ENCODE data around the gene CD99L2. TPM values are rescaled to one million over a fixed set of nuclear protein-coding genes. Genes with fewer than 3 reads are reported as not detected.

The CD99L2 gene
- total and polyA plus RNA-seq, 4 experiments from 2014 or later: 10.0 to 17.3 (median 14.5) TPM

GRCh38 chrX:150870487-150871340 lies 27.8 kb downstream of the CD99L2 start:
- CTCF ChIA-PET (ENCODE audit: partially characterized antibody): no interaction called here
- peaks cover 0 to 5% of the 10 kb centered on the region in 2 donors for H3K36me3 Mint-ChIP-seq

DNA sequence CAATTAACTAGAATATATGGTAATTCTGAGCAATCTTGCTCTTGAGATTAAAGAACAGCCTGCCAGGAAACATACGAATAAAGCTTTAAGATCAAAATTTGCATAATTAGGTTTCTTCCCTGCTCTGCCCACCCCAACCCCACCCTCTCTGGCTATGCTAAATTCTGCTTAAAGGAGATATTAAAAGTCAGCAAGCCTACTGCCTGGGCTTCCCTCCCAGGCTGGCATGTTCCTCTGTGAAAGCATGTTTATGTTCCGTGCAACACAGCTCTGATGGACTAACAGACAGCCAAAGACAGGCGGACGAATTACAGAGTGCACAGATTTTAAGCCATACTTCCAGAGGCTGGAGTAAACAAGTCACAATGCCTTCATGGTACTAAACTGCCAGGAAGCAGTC lies 28.4 kb downstream of the CD99L2 start:
- peaks cover 0 to 14% (median 8%) of the 10 kb centered on the region in 4 donors for H3K4me1 Mint-ChIP-seq
- intact Hi-C loops (cut with micrococcal nuclease): no loop called here

More at GRCh38 chrX:150870487-150871340, 27.8 kb downstream of the CD99L2 start:
- H3K36me3 ChIP-seq (ENCODE audit: insufficient read depth, low read length): no peaks in the 10 kb centered on the region
- H3K27ac ChIP-seq (ENCODE audit: low read depth, low read length): no peak overlapping the region
- H3K27ac Mint-ChIP-seq: peak overlapping the region in 2 of 7 donors; percentile 3 to 30
- H3K27me3 ChIP-seq (ENCODE audit: insufficient read depth, low read length): no peaks in the 10 kb centered on the region
- H3K4me1 Mint-ChIP-seq: peaks cover 0 to 20% (median 10%) of the 10 kb centered on the region in 4 donors
- H3K4me1 ChIP-seq (ENCODE audit: insufficient read depth, low read length): no peaks in the 10 kb centered on the region
- H3K4me3 Mint-ChIP-seq: no peak overlapping the region
- no peak overlapping the region for H3K4me3 ChIP-seq (ENCODE audit: low read length in 2 of 2)
- H3K27me3 Mint-ChIP-seq: no peaks in the 10 kb centered on the region
- peaks cover 0 to 4% (median 0%) of the 10 kb centered on the region in 8 donors for H3K9me3 Mint-ChIP-seq
- no peaks in the 10 kb centered on the region for H3K9me3 ChIP-seq (ENCODE audit: control insufficient read depth in 1 of 2, low read length in 2 of 2)
- intact Hi-C loops (cut with micrococcal nuclease): no loop called here
- POLR2A ChIA-PET (ENCODE audit: partially characterized antibody): no interaction called here
- no peak for DNase-seq

GRCh38 chrX:150869450-150869849 lies 29.0 kb downstream of the CD99L2 start:
- CTCF ChIA-PET (ENCODE audit: partially characterized antibody): no interaction called here
- POLR2A ChIA-PET (ENCODE audit: partially characterized antibody): no interaction called here
- Mint-ChIP-seq H3K36me3 (peaks cover 0 to under 1% of the 10 kb centered on the region in 2 donors), H3K27ac (peak overlapping the region in 1 of 7 donors; percentile 70), H3K27me3 (no peaks in the 10 kb centered on the region), H3K4me1 (peaks cover 0 to 10% (median 6%) of the 10 kb centered on the region in 4 donors), H3K4me3 (no peak overlapping the region), H3K9me3 (no peaks in the 10 kb centered on the region)
- no peaks in the 10 kb centered on the region for H3K9me3 ChIP-seq (ENCODE audit: control insufficient read depth in 1 of 2, low read length in 2 of 2)
- H3K36me3 ChIP-seq (ENCODE audit: insufficient read depth, low read length): no peaks in the 10 kb centered on the region
- no peaks in the 10 kb centered on the region for H3K27me3 ChIP-seq (ENCODE audit: insufficient read depth, low read length)
- no peak for DNase-seq
- H3K4me1 ChIP-seq (ENCODE audit: insufficient read depth, low read length): no peaks in the 10 kb centered on the region
- H3K27ac ChIP-seq (ENCODE audit: low read depth, low read length): no peak overlapping the region
- H3K4me3 ChIP-seq (ENCODE audit: low read length in 2 of 2): no peak overlapping the region
- intact Hi-C loops (cut with micrococcal nuclease): no loop called here

More for the DNA sequence above, 28.4 kb downstream of the CD99L2 start:
- CTCF ChIA-PET (ENCODE audit: partially characterized antibody): no interaction called here
- POLR2A ChIA-PET (ENCODE audit: partially characterized antibody): no interaction called here
- Histone ChIP-seq H3K27me3 (ENCODE audit: insufficient read depth, low read length) (no peaks in the 10 kb centered on the region), H3K27ac (ENCODE audit: low read depth, low read length) (no peak overlapping the region), H3K9me3 (ENCODE audit: control insufficient read depth in 1 of 2, low read length in 2 of 2) (no peaks in the 10 kb centered on the region), H3K4me3 (ENCODE audit: low read length in 2 of 2) (no peak overlapping the region), H3K4me1 (ENCODE audit: insufficient read depth, low read length) (no peaks in the 10 kb centered on the region), H3K36me3 (ENCODE audit: insufficient read depth, low read length) (no peaks in the 10 kb centered on the region)
- no peak overlapping the region for H3K4me3 Mint-ChIP-seq
- no peak for DNase-seq
- peaks cover 0 to 3% of the 10 kb centered on the region in 2 donors for H3K36me3 Mint-ChIP-seq
- H3K9me3 Mint-ChIP-seq: no peaks in the 10 kb centered on the region
- no peak overlapping the region for H3K27ac Mint-ChIP-seq
- no peaks in the 10 kb centered on the region for H3K27me3 Mint-ChIP-seq

GRCh38 chrX:150868625-150869024 lies 29.8 kb downstream of the CD99L2 start:
- POLR2A ChIA-PET (ENCODE audit: partially characterized antibody): no interaction called here
- H3K4me1 ChIP-seq (ENCODE audit: insufficient read depth, low read length): no peaks in the 10 kb centered on the region
- CTCF ChIA-PET (ENCODE audit: partially characterized antibody): no interaction called here
- Mint-ChIP-seq H3K27me3 (no peaks in the 10 kb centered on the region), H3K36me3 (peaks cover 2 to 3% of the 10 kb centered on the region in 2 donors), H3K4me1 (peaks cover 0 to 6% (median 3%) of the 10 kb centered on the region in 4 donors), H3K9me3 (no peaks in the 10 kb centered on the region), H3K27ac (peak overlapping the region in 1 of 7 donors; percentile 8), H3K4me3 (no peak overlapping the region)
- H3K27me3 ChIP-seq (ENCODE audit: insufficient read depth, low read length): no peaks in the 10 kb centered on the region
- DNase-seq: no peak
- H3K27ac ChIP-seq (ENCODE audit: low read depth, low read length): no peak overlapping the region
- intact Hi-C loops (cut with micrococcal nuclease): no loop called here
- no peaks in the 10 kb centered on the region for H3K36me3 ChIP-seq (ENCODE audit: insufficient read depth, low read length)
- H3K4me3 ChIP-seq (ENCODE audit: low read length in 2 of 2): no peak overlapping the region
- H3K9me3 ChIP-seq (ENCODE audit: control insufficient read depth in 1 of 2, low read length in 2 of 2): no peaks in the 10 kb centered on the region

DNA sequence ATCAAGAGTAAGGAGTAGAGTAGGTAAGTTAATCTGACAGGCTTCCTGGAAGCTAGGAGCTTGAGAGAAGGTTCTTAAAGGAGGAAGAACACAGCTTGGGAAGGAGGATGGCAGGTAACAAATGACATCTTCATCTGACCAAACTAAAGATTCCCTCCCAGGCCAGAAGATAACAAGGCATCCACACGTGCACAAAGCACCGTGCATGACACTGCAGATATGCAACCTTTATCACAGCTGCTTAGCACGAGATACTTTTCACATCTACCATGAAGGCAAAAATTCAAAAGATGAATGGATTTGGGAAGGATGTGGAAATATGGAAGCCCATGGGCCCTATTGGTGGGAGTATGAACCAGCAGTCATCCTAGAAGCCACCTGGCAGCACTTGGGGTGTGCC lies 34.3 kb downstream of the CD99L2 start:
- Histone ChIP-seq H3K4me1 (ENCODE audit: insufficient read depth, low read length) (no peaks in the 10 kb centered on the region), H3K36me3 (ENCODE audit: insufficient read depth, low read length) (no peaks in the 10 kb centered on the region), H3K27me3 (ENCODE audit: insufficient read depth, low read length) (no peaks in the 10 kb centered on the region), H3K4me3 (ENCODE audit: low read length in 2 of 2) (no peak overlapping the region), H3K27ac (ENCODE audit: low read depth, low read length) (no peak overlapping the region), H3K9me3 (ENCODE audit: control insufficient read depth in 1 of 2, low read length in 2 of 2) (no peaks in the 10 kb centered on the region)
- Mint-ChIP-seq H3K9me3 (peaks cover 0 to 12% (median 0%) of the 10 kb centered on the region in 8 donors), H3K4me3 (no peak overlapping the region), H3K27me3 (no peaks in the 10 kb centered on the region), H3K27ac (no peak overlapping the region), H3K4me1 (peaks cover 0 to 2% (median under 1%) of the 10 kb centered on the region in 4 donors), H3K36me3 (peaks cover 4 to 8% of the 10 kb centered on the region in 2 donors)
- CTCF ChIA-PET (ENCODE audit: partially characterized antibody): no interaction called here
- POLR2A ChIA-PET (ENCODE audit: partially characterized antibody): no interaction called here
- intact Hi-C loops (cut with micrococcal nuclease): no loop called here
- DNase-seq: no peak

GRCh38 chrX:150863191-150863590 lies 35.3 kb downstream of the CD99L2 start:
- DNase-seq: no peak
- intact Hi-C loops (cut with micrococcal nuclease): no loop called here
- no peaks in the 10 kb centered on the region for H3K27me3 Mint-ChIP-seq

GRCh38 chrX:150857453-150857852 lies 41.0 kb downstream of the CD99L2 start:
- intact Hi-C loops (cut with micrococcal nuclease): no loop called here

More at GRCh38 chrX:150863191-150863590, 35.3 kb downstream of the CD99L2 start:
- no peak overlapping the region for H3K4me3 Mint-ChIP-seq
- ChIA-PET CTCF (ENCODE audit: partially characterized antibody) (no interaction called here), POLR2A (ENCODE audit: partially characterized antibody) (no interaction called here)
- H3K27ac ChIP-seq (ENCODE audit: low read depth, low read length): no peak overlapping the region
- peaks cover 0 to 4% (median 3%) of the 10 kb centered on the region in 4 donors for H3K4me1 Mint-ChIP-seq
- H3K4me1 ChIP-seq (ENCODE audit: insufficient read depth, low read length): no peaks in the 10 kb centered on the region
- H3K36me3 Mint-ChIP-seq: peaks cover 8% of the 10 kb centered on the region in 2 donors
- no peaks in the 10 kb centered on the region for H3K9me3 ChIP-seq (ENCODE audit: control insufficient read depth in 1 of 2, low read length in 2 of 2)
- no peaks in the 10 kb centered on the region for H3K36me3 ChIP-seq (ENCODE audit: insufficient read depth, low read length)
- no peaks in the 10 kb centered on the region for H3K27me3 ChIP-seq (ENCODE audit: insufficient read depth, low read length)
- peaks cover 0 to 17% (median 4%) of the 10 kb centered on the region in 8 donors for H3K9me3 Mint-ChIP-seq
- H3K4me3 ChIP-seq (ENCODE audit: low read length in 2 of 2): no peak overlapping the region
- H3K27ac Mint-ChIP-seq: no peak overlapping the region

More at GRCh38 chrX:150857453-150857852, 41.0 kb downstream of the CD99L2 start:
- H3K27ac ChIP-seq (ENCODE audit: low read depth, low read length): no peak overlapping the region
- H3K27me3 Mint-ChIP-seq: no peaks in the 10 kb centered on the region
- POLR2A ChIA-PET (ENCODE audit: partially characterized antibody): no interaction called here
- no peak for DNase-seq
- no peaks in the 10 kb centered on the region for H3K27me3 ChIP-seq (ENCODE audit: insufficient read depth, low read length)
- peaks cover 0 to 12% (median 4%) of the 10 kb centered on the region in 4 donors for H3K4me1 Mint-ChIP-seq
- H3K4me3 ChIP-seq (ENCODE audit: low read length in 2 of 2): no peak overlapping the region
- H3K9me3 ChIP-seq (ENCODE audit: control insufficient read depth in 1 of 2, low read length in 2 of 2): no peaks in the 10 kb centered on the region
- peaks cover 17 to 26% of the 10 kb centered on the region in 2 donors for H3K36me3 Mint-ChIP-seq
- no peaks in the 10 kb centered on the region for H3K4me1 ChIP-seq (ENCODE audit: insufficient read depth, low read length)
- peaks cover 0 to 35% (median 21%) of the 10 kb centered on the region in 8 donors for H3K9me3 Mint-ChIP-seq
- H3K36me3 ChIP-seq (ENCODE audit: insufficient read depth, low read length): no peaks in the 10 kb centered on the region
- H3K4me3 Mint-ChIP-seq: no peak overlapping the region
- H3K27ac Mint-ChIP-seq: peak overlapping the region in 1 of 7 donors; percentile 51
- CTCF ChIA-PET (ENCODE audit: partially characterized antibody): no interaction called here

Measured in CD4-positive, alpha-beta memory T cell (primary cell).